Osteoblast (primary cell): ENCODE results near the gene CIAO3. TPM values are rescaled to one million over a fixed set of nuclear protein-coding genes. Genes with fewer than 3 reads are reported as not detected.

Source experiments
- DNase-seq: peaks from one replicate; pipeline ENCODE4 v3.0.0; 2011; ENCODE audit warnings: low spot score, mixed read lengths; ENCODE audit not compliant: insufficient read length; ENCODE audit errors: missing footprints
- H2AFZ ChIP-seq: 2 replicates; pipeline ENCODE4 v1.6.0; 2011; ENCODE audit warnings: mild to moderate bottlenecking, low read length
- H3K27ac ChIP-seq: 2 replicates; pipeline ENCODE4 v1.5.1; 2011; ENCODE audit warnings: mild to moderate bottlenecking, low read depth, low read length, moderate library complexity
- H3K27me3 ChIP-seq: 2 replicates; pipeline ENCODE4 v1.6.0; 2012; ENCODE audit warnings: mild to moderate bottlenecking, control low read depth, inconsistent platforms, low read length, moderate library complexity; ENCODE audit not compliant: insufficient read depth
- H3K36me3 ChIP-seq: 2 replicates; pipeline ENCODE4 v1.5.1; 2011; ENCODE audit warnings: mild to moderate bottlenecking, low read length, control low read depth, moderate library complexity; ENCODE audit not compliant: insufficient read depth
- H3K4me1 ChIP-seq: 2 replicates; pipeline ENCODE4 v1.5.1; 2011; ENCODE audit warnings: mild to moderate bottlenecking, low read length, control low read depth, moderate library complexity; ENCODE audit not compliant: insufficient read depth
- H3K4me2 ChIP-seq: 2 replicates; pipeline ENCODE4 v1.6.0; 2011; ENCODE audit warnings: mild to moderate bottlenecking, low read length; ENCODE audit not compliant: insufficient read depth
- H3K4me3 ChIP-seq: fragments of 200-600 bp; sonication (generic); 3 replicates; pipeline ENCODE4 v1.5.1; 2012; ENCODE audit warnings: mild to moderate bottlenecking, low read length, inconsistent platforms; ENCODE audit not compliant: insufficient read depth
- H3K79me2 ChIP-seq: 2 replicates; pipeline ENCODE4 v1.6.0; 2012; ENCODE audit warnings: mild to moderate bottlenecking, low read length, control low read depth, inconsistent platforms; ENCODE audit not compliant: insufficient read depth
- H3K9me3 ChIP-seq: 2 replicates; pipeline ENCODE4 v1.5.1; 2011; ENCODE audit warnings: low read depth, low read length, control low read depth
- H4K20me1 ChIP-seq: 2 replicates; pipeline ENCODE4 v1.6.0; 2012; ENCODE audit warnings: mild to moderate bottlenecking, low read length, control low read depth; ENCODE audit not compliant: insufficient read depth
- CTCF ChIP-seq: IDR thresholded peaks from 2 replicates; pipeline ENCODE4 v1.5.1; 2011; ENCODE audit warnings: mild to moderate bottlenecking, low read depth, low read length, moderate library complexity; ENCODE audit errors: extremely low read depth
- total RNA-seq: library from RNA; depleted of rRNA; stranded (reverse); fragments of >200 nt; gene quantifications from 2 replicates; pipeline ENCODE4 v1.2.3, GENCODE V29; 2012

Gene CIAO3
- total RNA-seq, 1 donor = 32.2 TPM

- H2AFZ ChIP-seq = no peak overlapping the region
- no peak overlapping the region for H3K4me3 ChIP-seq
- no peaks in the 10 kb centered on the region for H3K36me3 ChIP-seq
- H3K27ac ChIP-seq = no peak overlapping the region
- H3K4me1 ChIP-seq = peaks cover under 1% of the 10 kb centered on the region
- TF ChIP-seq CTCF = no peak
- H3K79me2 ChIP-seq = peaks cover 1% of the 10 kb centered on the region
- no peak overlapping the region for H3K4me2 ChIP-seq
- H3K9me3 ChIP-seq = no peaks in the 10 kb centered on the region
- DNase-seq = no peak
- H3K27me3 ChIP-seq = peaks cover 49% of the 10 kb centered on the region
- peaks cover 5% of the 10 kb centered on the region for H4K20me1 ChIP-seq
Observed at GRCh38 chr16:694863-695354, 45.9 kb downstream of the CIAO3 start.

- no peak overlapping the region for H3K4me3 ChIP-seq
- H3K4me1 ChIP-seq = peaks cover 6% of the 10 kb centered on the region
- no peak overlapping the region for H3K4me2 ChIP-seq
- H3K79me2 ChIP-seq = peaks cover 7% of the 10 kb centered on the region
- peaks cover 5% of the 10 kb centered on the region for H4K20me1 ChIP-seq
- no peaks in the 10 kb centered on the region for H3K9me3 ChIP-seq
- no peaks in the 10 kb centered on the region for H3K36me3 ChIP-seq
- no peak overlapping the region for H2AFZ ChIP-seq
- no peak overlapping the region for H3K27ac ChIP-seq
- peaks cover 48% of the 10 kb centered on the region for H3K27me3 ChIP-seq
- no peak for DNase-seq
- TF ChIP-seq CTCF = no peak
Observed at GRCh38 chr16:694187-694862, 46.5 kb downstream of the CIAO3 start.

- peaks cover 12% of the 10 kb centered on the region for H3K79me2 ChIP-seq
Observed at GRCh38 chr16:693766-694165, 47.0 kb downstream of the CIAO3 start.

More at GRCh38 chr16:693766-694165, 47.0 kb downstream of the CIAO3 start:
- H3K4me3 ChIP-seq = no peak overlapping the region
- H3K27me3 ChIP-seq = peaks cover 43% of the 10 kb centered on the region
- H3K36me3 ChIP-seq = no peaks in the 10 kb centered on the region
- no peak overlapping the region for H3K27ac ChIP-seq
- peaks cover 5% of the 10 kb centered on the region for H4K20me1 ChIP-seq
- H3K4me1 ChIP-seq = peaks cover 6% of the 10 kb centered on the region
- DNase-seq = no peak
- no peaks in the 10 kb centered on the region for H3K9me3 ChIP-seq
- no peak overlapping the region for H3K4me2 ChIP-seq
- H2AFZ ChIP-seq = no peak overlapping the region
- no peak for TF ChIP-seq CTCF
